Thyroid gland (tissue), 4 donors: Measurements from ENCODE around the gene ELFN1.

Experiments
- CTCF ChIP-seq, 6 experiments: fragments of 200-600 bp in 3 of 6; fragments of 450-650 bp in 3 of 6; sonication (generic) in 3 of 6; IDR thresholded peaks; one replicate each; pipeline ENCODE4 v1.5.1; 2016 to 2019; ENCODE audit warnings: antibody characterized with exemption in 6 of 6, mild to moderate bottlenecking in 2 of 6, inconsistent platforms in 1 of 6, moderate library complexity in 1 of 6
- POLR2A ChIP-seq, 2 donors: fragments of 450-650 bp; IDR thresholded peaks; one replicate each; pipeline ENCODE4 v1.6.1; 2017; ENCODE audit warnings: antibody characterized with exemption in 2 of 2, mild to moderate bottlenecking in 2 of 2, moderate library complexity in 1 of 2

- no peak for TF ChIP-seq CTCF (IDR thresholded peaks at IDR 0.05)
- TF ChIP-seq POLR2A (IDR thresholded peaks at IDR 0.05), result no peak
These were observed 31.8 kb upstream of the ELFN1 start for GRCh38 chr7:1638215-1638661.
